Measurements from ENCODE around the gene C4orf50. TPM values are rescaled to one million over a fixed set of nuclear protein-coding genes. Genes with fewer than 3 reads are reported as not detected.
A peak's percentile ranks its signal among the peaks of the same experiment; 100 is the strongest.

Gene C4orf50
- polyA plus RNA-seq, 3 donors, result not detected

- 40% methylated on average over 3 of the region's 6 CpGs for WGBS (ENCODE audit: insufficient coverage)
- Histone ChIP-seq H3K27me3 (ENCODE audit: control insufficient read depth in 2 of 2, insufficient read depth in 2 of 2, low read length in 2 of 2) (no peaks in the 10 kb centered on the region), H3K9ac (ENCODE audit: insufficient read depth, low read length, poor library complexity, severe bottlenecking) (no peak overlapping the region), H3K4me3 (replicated peaks in 1 of 3; ENCODE audit: low read depth in 2 of 3, low read length in 3 of 3) (no peak overlapping the region), H3K79me2 (ENCODE audit: insufficient read depth, low read length) (no peaks in the 10 kb centered on the region), H4K20me1 (ENCODE audit: insufficient read depth, low read length) (no peaks in the 10 kb centered on the region), H3K36me3 (replicated peaks in 1 of 2; ENCODE audit: control insufficient read depth in 1 of 2, insufficient read depth in 2 of 2, low read length in 2 of 2) (no peaks in the 10 kb centered on the region), H3K4me1 (ENCODE audit: control insufficient read depth in 1 of 2, insufficient read depth in 2 of 2, low read length in 2 of 2) (no peaks in the 10 kb centered on the region), H3K27ac (ENCODE audit: low read depth in 1 of 2, low read length in 2 of 2) (no peak overlapping the region), H3K4me2 (replicated peaks; ENCODE audit: extremely low read depth, low read length, poor library complexity, severe bottlenecking) (no peak overlapping the region), H2AFZ (ENCODE audit: insufficient read depth, low read depth, low read length, poor library complexity, severe bottlenecking) (no peak overlapping the region), H3K9me3 (replicated peaks in 1 of 2; ENCODE audit: control insufficient read depth in 1 of 2, insufficient read depth in 1 of 2, low read length in 2 of 2) (no peaks in the 10 kb centered on the region)
- Mint-ChIP-seq H3K4me3 (no peak overlapping the region), H3K27ac (no peak overlapping the region), H3K36me3 (no peaks in the 10 kb centered on the region), H3K4me1 (peaks cover 2% of the 10 kb centered on the region), H3K27me3 (ENCODE audit: low read depth in 3 of 3) (peaks cover 0 to 6% (median 2%) of the 10 kb centered on the region in 3 donors), H3K9me3 (no peaks in the 10 kb centered on the region)
- DNase-seq, result no peak
- intact Hi-C loops (cut with micrococcal nuclease), result loop anchor here in 1 of 2 donors (5.0 kb wide), 1 partner anchor 328 kb away; no protein-coding TSS in a partner anchor
- no peak for TF ChIP-seq CTCF (IDR thresholded peaks at IDR 0.05)
Measured at GRCh38 chr4:5999356-5999755, 18.9 kb downstream of the C4orf50 start.

GRCh38 chr4:5998333-5998936 lies 19.8 kb downstream of the C4orf50 start:
- no peak overlapping the region for H3K27ac ChIP-seq (ENCODE audit: low read depth in 1 of 2, low read length in 2 of 2)
- H3K9ac ChIP-seq (ENCODE audit: insufficient read depth, low read length, poor library complexity, severe bottlenecking), result no peak overlapping the region
- H3K27ac Mint-ChIP-seq, result no peak overlapping the region
- H3K4me3 ChIP-seq (replicated peaks in 1 of 3; ENCODE audit: low read depth in 2 of 3, low read length in 3 of 3), result no peak overlapping the region
- intact Hi-C loops (cut with micrococcal nuclease), result loop anchor here in 1 of 2 donors (5.0 kb wide), 1 partner anchor 329 kb away; no protein-coding TSS in a partner anchor
- no peaks in the 10 kb centered on the region for H3K9me3 Mint-ChIP-seq
- H3K36me3 ChIP-seq (replicated peaks in 1 of 2; ENCODE audit: control insufficient read depth in 1 of 2, insufficient read depth in 2 of 2, low read length in 2 of 2), result no peaks in the 10 kb centered on the region
- no peak overlapping the region for H3K4me3 Mint-ChIP-seq
- H2AFZ ChIP-seq (ENCODE audit: insufficient read depth, low read depth, low read length, poor library complexity, severe bottlenecking), result no peak overlapping the region
- 6% methylated on average over 8 of the region's 9 CpGs for WGBS (ENCODE audit: insufficient coverage)
- no peaks in the 10 kb centered on the region for H3K27me3 ChIP-seq (ENCODE audit: control insufficient read depth in 2 of 2, insufficient read depth in 2 of 2, low read length in 2 of 2)
- H3K4me1 ChIP-seq (ENCODE audit: control insufficient read depth in 1 of 2, insufficient read depth in 2 of 2, low read length in 2 of 2), result no peaks in the 10 kb centered on the region
- peak in 2 of 3 donors; percentile 3 to 15 for DNase-seq
- no peaks in the 10 kb centered on the region for H4K20me1 ChIP-seq (ENCODE audit: insufficient read depth, low read length)
- H3K36me3 Mint-ChIP-seq, result no peaks in the 10 kb centered on the region
- TF ChIP-seq CTCF (IDR thresholded peaks at IDR 0.05), result peak; percentile 84
- H3K4me1 Mint-ChIP-seq, result peaks cover 2% of the 10 kb centered on the region
- no peak overlapping the region for H3K4me2 ChIP-seq (replicated peaks; ENCODE audit: extremely low read depth, low read length, poor library complexity, severe bottlenecking)
- H3K9me3 ChIP-seq (replicated peaks in 1 of 2; ENCODE audit: control insufficient read depth in 1 of 2, insufficient read depth in 1 of 2, low read length in 2 of 2), result no peaks in the 10 kb centered on the region
- H3K27me3 Mint-ChIP-seq (ENCODE audit: low read depth in 3 of 3), result peaks cover 0 to 6% (median 2%) of the 10 kb centered on the region in 3 donors
- no peaks in the 10 kb centered on the region for H3K79me2 ChIP-seq (ENCODE audit: insufficient read depth, low read length)
